HG03135 (cell line): ENCODE results near the gene CD28.

Experiments used
- ATAC-seq: cut with Tn5 transposase; IDR thresholded peaks from one replicate; pipeline ENCODE4 v1.9.1; 2021; ENCODE audit warnings: mild to moderate bottlenecking, moderate library complexity; ENCODE audit not compliant: unreplicated experiment

CD28 gene

DNA sequence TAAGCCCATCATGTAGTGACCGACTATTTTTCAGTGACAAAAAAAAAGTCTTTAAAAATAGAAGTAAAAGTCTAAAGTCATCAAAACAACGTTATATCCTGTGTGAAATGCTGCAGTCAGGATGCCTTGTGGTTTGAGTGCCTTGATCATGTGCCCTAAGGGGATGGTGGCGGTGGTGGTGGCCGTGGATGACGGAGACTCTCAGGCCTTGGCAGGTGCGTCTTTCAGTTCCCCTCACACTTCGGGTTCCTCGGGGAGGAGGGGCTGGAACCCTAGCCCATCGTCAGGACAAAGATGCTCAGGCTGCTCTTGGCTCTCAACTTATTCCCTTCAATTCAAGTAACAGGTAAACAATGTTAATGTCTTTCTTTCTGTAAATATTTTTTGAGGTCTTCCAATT, at the start of gene CD28:
TSS of gene CD28 (plus strand) at position 237 of the 400 bp plus-strand sequence. CDS start at position 295, 58 bp downstream.
- ATAC-seq: peak; percentile 99

DNA sequence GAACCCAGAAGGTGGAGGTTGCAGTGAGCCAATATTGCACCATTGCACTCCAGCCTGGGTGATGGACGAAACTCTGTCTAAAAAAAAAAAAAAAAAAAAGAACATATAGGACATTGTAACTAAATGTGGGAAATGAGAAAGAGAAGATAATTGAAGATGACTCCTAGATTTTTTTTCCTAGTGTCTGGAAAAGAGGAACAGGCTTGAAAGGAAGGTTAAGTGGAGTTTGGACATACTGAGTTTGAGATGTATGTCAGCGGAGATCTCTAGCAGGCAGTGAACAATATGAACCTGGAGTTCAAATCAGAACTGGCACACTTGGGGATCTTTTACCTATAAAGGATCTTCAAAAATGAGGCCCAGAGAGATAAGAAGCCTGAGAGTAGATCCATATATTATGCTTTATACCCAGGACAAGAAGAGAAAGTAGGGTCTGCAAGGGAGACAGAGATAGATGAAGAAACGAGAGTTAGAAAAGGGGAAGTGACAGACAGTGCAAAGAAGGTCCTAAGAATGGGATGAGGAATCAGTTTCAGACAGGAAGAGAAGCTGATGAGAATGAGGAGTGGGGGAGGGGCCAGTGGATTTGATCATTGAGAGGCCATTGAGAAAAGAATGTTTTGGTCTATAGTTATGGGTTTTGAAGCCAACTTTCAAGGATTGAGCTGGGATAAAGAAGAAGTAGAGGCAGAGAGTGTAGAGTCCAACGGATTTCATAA, 46.9 kb upstream of the CD28 start:
- ATAC-seq: peak; percentile 60

GRCh38 chr2:203660465-203660864, 46.0 kb upstream of the CD28 start:
- no peak for ATAC-seq

DNA sequence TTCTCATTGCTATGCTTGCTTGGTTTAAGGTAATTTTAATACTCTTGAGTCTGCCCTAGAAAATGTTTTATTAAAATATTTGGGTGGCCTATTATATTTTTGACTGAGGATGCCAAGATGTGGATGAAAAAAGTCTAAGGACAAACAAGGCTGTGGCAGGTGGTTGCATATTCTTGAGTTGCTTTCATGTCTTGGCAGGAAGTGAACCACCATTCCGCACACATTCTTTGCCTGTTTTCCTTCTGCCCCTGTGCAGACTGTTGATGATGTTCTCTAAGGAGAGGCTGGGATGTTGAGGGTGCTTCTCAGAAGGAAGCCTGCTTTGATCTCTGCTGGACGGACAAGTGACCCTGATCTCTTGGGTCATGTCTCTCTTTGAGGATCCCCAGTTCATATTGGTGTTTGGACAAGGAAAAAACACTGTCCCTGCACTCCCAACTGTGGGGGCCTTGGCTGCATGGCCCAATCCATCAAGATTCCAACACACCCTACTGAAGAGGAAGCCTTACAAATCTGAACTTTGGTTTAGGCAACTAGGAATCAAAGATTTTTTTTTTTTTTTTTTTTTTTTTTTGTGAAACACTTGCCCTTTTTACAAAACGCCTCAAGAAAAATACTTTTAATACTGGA, 45.0 kb upstream of the CD28 start:
- no peak for ATAC-seq

- ATAC-seq: no peak
Observed at GRCh38 chr2:203662487-203662886, 44.0 kb upstream of the CD28 start.

- ATAC-seq: no peak
Observed at GRCh38 chr2:203662951-203663350, 43.5 kb upstream of the CD28 start.

DNA sequence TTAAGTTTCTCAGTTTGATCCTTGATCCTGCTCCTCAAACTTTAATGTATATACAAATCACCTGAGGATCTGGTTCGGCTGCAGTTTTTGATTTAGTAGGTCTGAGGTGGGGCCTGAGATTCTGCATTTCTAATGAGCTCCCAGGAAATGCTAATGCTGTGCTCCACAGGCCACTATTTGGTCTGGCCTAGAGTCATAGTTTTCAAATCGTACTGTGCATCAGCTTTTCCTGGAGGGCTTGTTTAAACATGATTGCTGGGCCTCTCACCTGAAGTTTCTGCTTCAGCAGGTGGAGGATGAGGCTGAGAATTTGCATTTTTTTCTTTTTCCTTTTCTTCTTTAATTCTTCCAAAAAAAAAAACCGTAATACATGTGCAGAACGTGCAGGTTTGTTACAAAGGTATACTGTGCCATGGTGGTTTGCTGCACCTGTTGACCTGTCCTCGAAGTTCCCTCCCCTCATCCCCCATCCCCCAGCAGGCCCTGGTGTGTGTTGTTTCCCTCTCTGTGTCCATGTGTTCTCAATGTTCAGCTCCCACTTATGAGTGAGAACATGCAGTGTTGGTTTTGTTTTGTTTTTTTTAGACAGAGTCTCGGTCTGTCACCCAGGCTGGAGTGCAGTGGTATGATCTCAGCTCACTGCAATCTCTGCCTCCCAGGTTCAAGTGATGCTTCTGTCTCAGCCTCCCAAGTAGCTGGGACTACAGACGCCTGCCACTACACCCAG, 42.2 kb upstream of the CD28 start:
- no peak for ATAC-seq

- ATAC-seq: no peak
Observed at GRCh38 chr2:203667838-203668237, 38.6 kb upstream of the CD28 start.

DNA sequence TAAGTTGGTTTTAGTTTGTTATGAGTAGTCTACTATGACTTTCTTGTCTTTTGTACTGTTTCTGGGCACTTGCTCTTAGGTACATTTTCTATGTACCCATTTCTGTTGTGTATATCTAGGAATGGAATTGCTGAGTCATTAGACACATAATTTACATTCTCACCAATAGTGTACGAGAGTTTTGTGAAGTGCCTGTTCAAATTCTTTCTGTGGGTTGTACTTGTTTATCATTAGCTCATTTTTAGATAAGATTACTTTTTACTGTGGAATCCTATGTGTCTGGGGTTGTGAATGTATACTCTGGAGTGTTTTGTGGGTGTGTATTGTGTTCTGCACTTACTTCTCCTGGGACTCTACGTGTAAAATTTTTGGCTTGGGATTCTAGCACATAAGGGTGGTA, 36.6 kb upstream of the CD28 start:
- no peak for ATAC-seq

DNA sequence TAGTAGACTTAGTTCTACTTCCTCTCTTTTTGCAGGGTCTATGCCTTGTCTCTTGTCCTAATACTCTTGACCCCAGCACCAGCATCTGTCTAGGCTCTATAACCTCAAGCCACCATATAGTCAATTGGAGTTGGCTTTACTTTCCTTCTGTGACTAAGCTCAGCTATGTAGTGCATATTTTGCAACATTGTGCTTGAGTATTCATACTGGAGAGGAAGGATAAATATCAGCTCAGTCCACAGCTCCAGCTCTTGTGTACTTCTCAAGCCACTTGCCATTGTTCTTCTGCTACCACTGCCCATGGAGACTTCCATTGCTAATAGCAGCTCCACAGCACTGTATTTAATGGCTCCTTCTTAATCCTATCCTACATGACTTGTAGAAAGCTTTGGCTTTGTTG, 35.5 kb upstream of the CD28 start:
- ATAC-seq: no peak

GRCh38 chr2:203671876-203672275, 34.6 kb upstream of the CD28 start:
- ATAC-seq: no peak

- ATAC-seq: no peak
Observed at GRCh38 chr2:203672856-203673255, 33.6 kb upstream of the CD28 start.

DNA sequence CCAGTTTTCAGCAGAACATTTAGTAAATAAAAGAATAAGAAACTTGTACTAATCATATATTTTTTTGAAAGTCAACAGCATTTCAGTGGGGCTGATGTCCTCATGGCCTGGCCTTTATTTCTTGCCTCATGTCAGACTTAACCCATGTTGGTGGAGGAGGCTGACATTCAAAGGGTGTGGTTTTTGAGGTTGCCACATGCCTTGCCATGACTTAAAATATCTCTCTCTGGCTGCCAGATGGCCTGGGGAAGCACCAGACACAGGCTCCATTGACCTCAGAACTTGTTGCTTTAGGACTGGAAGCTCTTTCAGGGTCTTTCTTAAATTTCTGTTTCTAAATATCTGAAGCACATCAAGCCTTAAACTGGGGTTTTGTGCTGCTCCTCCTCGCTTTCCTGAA, 32.5 kb upstream of the CD28 start:
- peak; percentile 93 for ATAC-seq

DNA sequence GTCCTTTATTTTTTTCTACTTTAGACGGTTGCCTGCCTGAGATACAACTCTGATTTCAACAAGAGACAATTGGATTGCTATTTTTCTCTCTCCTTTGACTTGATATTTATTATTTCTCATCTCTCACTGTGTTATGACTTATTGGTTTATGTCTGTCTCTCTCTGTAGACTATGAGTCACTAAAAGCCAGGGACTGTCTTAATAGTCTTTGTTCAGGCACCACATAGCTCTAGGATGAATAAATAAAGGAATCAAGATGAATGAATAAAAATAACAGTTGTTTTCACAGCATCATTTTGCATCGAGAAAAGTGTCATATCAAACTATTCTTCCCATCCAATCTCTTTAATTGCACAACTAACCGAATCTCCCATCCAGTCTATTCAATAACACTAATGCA, 31.4 kb upstream of the CD28 start:
- no peak for ATAC-seq

GRCh38 chr2:203678971-203679370, 27.5 kb upstream of the CD28 start:
- no peak for ATAC-seq

DNA sequence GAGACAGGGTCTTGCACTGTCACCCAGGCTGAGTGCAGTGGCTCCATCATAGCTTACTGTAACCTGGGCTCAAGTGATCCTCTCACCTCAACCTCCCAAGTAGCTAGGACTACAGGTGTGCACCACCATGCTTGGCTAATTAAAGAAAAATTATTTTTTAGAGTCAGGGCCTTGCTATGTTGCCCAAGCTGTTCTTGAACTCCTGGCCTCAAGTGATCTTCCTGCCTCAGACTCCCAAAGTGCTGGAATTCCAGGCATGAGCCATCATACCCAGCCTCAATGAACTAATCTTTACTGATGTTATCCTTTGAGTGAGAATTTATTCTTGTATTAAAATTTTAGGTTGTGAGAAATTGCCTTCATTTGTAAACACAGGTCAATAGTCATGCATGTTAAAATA, 27.0 kb upstream of the CD28 start:
- ATAC-seq: no peak

- ATAC-seq: no peak
Observed at GRCh38 chr2:203681978-203682377, 24.5 kb upstream of the CD28 start.

- no peak for ATAC-seq
Observed at GRCh38 chr2:203682688-203683130, 23.7 kb upstream of the CD28 start.

- no peak for ATAC-seq
Observed at GRCh38 chr2:203683421-203683820, 23.0 kb upstream of the CD28 start.

- ATAC-seq: peak; percentile 64
Observed at GRCh38 chr2:203683932-203684556, 22.4 kb upstream of the CD28 start.

GRCh38 chr2:203685081-203685621, 21.3 kb upstream of the CD28 start:
- no peak for ATAC-seq
